Lower lobe of right lung (tissue), 2 donors: ENCODE data around the gene PLXNB3. TPM values are rescaled to one million over a fixed set of nuclear protein-coding genes. Genes with fewer than 3 reads are reported as not detected.

Source experiments
- ATAC-seq, 2 donors: fragments of 200-7000 bp; cut with Tn5 transposase; one replicate each; pipeline ENCODE4 v1.9.1; 2020 to 2022; ENCODE audit warnings: mild to moderate bottlenecking in 2 of 2, moderate library complexity in 2 of 2
- DNase-seq: peaks from one replicate; pipeline ENCODE4 v3.0.0-alpha.2; 2020
- H3K27ac ChIP-seq: fragments of 200-600 bp; one replicate; pipeline ENCODE4 v1.8.0; 2022
- H3K27me3 ChIP-seq: fragments of 200-600 bp; one replicate; pipeline ENCODE4 v1.8.0; 2022; ENCODE audit warnings: low read depth
- H3K36me3 ChIP-seq: fragments of 200-600 bp; one replicate; pipeline ENCODE4 v1.8.0; 2022; ENCODE audit warnings: mild to moderate bottlenecking
- H3K4me1 ChIP-seq: fragments of 200-600 bp; one replicate; pipeline ENCODE4 v1.8.0; 2022
- H3K4me3 ChIP-seq: fragments of 200-600 bp; one replicate; pipeline ENCODE4 v1.8.0; 2022; ENCODE audit warnings: mild to moderate bottlenecking
- H3K9me3 ChIP-seq: fragments of 200-600 bp; one replicate; pipeline ENCODE4 v1.8.0; 2022
- intact Hi-C: fragments of 100-400 bp; cut with DNase I; formaldehyde crosslinking; loops from one replicate; pipeline ENCODE4 v1.11.0; 2022
- total RNA-seq: library from RNA; stranded (reverse); fragmentation: NEBNext Ultra II Directional; extraction: Animal tissue kit (Norgen Biotek cat#: 25700); gene quantifications from one replicate; pipeline ENCODE4 v1.2.1, GENCODE V29; 2021
- TF ChIP-seq, protein P1 (sequence below): fragments of 200-600 bp; IDR thresholded peaks from one replicate; pipeline ENCODE4 v1.8.0; 2022; ENCODE audit warnings: antibody characterized with exemption, mild to moderate bottlenecking
- donor health status: DM: no; HTN: yes; CAD: no; lungs with severe emphysema.

Gene PLXNB3
- total RNA-seq, 1 donor from 2014 or later = 4.6 TPM

DNA sequence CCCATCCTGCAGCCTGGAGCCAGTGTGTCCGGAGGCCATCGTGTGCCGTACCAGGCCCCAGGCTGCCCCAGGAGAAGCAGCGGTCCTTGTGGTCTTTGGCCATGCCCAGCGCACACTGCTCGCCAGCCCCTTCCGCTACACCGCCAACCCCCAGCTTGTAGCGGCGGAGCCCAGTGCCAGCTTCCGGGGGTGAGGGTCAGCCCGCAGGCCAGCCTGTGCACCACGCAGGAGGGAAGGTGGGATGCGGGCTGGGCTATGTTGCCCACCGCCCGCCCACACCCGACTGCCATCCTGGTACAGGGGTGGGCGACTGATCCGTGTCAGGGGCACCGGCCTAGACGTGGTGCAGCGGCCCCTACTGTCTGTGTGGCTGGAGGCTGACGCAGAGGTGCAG lies 9.2 kb downstream of the PLXNB3 start:
- no peaks in the 10 kb centered on the region for H3K4me1 ChIP-seq
- intact Hi-C loops = no loop called here
- H3K9me3 ChIP-seq = no peaks in the 10 kb centered on the region
- H3K4me3 ChIP-seq = no peak overlapping the region
- H3K27ac ChIP-seq = no peak overlapping the region
- H3K36me3 ChIP-seq = no peaks in the 10 kb centered on the region
- TF ChIP-seq, protein P1, sequence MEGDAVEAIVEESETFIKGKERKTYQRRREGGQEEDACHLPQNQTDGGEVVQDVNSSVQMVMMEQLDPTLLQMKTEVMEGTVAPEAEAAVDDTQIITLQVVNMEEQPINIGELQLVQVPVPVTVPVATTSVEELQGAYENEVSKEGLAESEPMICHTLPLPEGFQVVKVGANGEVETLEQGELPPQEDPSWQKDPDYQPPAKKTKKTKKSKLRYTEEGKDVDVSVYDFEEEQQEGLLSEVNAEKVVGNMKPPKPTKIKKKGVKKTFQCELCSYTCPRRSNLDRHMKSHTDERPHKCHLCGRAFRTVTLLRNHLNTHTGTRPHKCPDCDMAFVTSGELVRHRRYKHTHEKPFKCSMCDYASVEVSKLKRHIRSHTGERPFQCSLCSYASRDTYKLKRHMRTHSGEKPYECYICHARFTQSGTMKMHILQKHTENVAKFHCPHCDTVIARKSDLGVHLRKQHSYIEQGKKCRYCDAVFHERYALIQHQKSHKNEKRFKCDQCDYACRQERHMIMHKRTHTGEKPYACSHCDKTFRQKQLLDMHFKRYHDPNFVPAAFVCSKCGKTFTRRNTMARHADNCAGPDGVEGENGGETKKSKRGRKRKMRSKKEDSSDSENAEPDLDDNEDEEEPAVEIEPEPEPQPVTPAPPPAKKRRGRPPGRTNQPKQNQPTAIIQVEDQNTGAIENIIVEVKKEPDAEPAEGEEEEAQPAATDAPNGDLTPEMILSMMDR = no peak
- H3K27me3 ChIP-seq = no peaks in the 10 kb centered on the region
- ATAC-seq (no peak), DNase-seq (peak; percentile 18)

DNA sequence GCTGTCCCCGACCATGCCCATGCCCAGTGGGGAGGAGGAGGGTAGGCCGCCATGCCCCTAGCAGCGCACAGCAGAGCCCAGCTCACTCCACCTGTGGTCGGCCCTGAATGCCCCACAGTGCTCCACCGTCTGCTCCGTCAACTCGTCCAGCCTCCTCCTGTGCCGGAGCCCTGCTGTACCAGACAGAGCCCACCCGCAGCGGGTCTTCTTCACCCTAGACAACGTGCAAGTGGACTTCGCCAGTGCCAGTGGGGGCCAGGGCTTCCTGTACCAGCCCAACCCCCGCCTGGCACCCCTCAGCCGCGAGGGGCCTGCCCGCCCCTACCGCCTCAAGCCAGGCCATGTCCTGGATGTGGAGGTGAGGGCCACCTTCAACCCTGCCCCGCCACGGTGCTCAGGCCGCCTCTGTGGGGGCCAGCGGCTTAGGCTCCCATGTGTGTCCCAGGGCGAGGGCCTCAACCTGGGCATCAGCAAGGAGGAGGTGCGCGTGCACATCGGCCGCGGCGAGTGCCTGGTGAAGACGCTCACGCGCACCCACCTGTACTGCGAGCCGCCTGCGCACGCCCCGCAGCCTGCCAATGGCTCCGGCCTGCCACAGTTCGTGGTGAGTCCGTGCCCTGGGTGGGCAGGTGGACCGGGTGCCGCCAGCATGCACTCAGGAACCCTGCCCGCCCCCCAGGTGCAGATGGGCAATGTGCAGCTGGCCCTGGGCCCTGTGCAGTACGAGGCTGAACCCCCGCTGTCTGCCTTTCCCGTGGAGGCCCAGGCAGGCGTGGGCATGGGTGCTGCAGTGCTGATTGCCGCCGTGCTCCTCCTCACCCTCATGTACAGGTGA lies 9.9 kb downstream of the PLXNB3 start:
- ATAC-seq = no peak
- Histone ChIP-seq H3K9me3 (no peaks in the 10 kb centered on the region), H3K36me3 (no peaks in the 10 kb centered on the region), H3K4me3 (no peak overlapping the region), H3K27me3 (no peaks in the 10 kb centered on the region), H3K4me1 (no peaks in the 10 kb centered on the region), H3K27ac (no peak overlapping the region)
- TF ChIP-seq, protein P1 = no peak
- peak; percentile 27 for DNase-seq
- intact Hi-C loops = no loop called here

DNA sequence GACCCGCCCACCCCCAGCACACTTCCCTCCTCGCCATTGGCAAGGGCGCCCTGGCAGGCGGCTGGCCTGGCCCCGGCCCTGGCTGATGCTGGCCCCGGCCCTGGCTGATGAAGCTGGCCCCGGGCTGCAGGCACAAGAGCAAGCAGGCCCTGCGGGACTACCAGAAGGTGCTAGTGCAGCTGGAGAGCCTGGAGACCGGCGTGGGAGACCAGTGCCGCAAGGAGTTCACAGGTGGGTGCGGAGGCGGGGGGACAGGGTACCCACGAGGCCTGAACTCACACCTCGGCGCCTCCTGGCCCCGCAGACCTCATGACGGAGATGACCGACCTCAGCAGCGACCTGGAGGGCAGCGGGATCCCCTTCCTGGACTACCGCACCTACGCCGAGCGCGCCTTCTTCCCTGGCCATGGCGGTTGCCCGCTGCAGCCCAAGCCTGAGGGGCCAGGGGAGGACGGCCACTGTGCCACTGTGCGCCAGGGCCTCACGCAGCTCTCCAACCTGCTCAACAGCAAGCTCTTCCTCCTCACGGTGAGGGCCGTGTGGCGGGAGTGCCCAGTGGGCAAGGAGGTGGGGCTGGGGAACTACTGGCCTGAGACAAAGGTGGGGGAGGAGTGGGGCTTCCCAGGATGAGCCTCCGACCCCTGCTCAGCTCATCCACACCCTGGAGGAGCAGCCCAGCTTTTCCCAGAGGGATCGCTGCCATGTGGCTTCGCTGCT lies 10.7 kb downstream of the PLXNB3 start:
- Histone ChIP-seq H3K4me3 (no peak overlapping the region), H3K27me3 (no peaks in the 10 kb centered on the region), H3K36me3 (no peaks in the 10 kb centered on the region), H3K4me1 (no peaks in the 10 kb centered on the region), H3K9me3 (no peaks in the 10 kb centered on the region), H3K27ac (no peak overlapping the region)
- TF ChIP-seq, protein P1 = no peak
- ATAC-seq (no peak), DNase-seq (peak; percentile 32)
- intact Hi-C loops = no loop called here

DNA sequence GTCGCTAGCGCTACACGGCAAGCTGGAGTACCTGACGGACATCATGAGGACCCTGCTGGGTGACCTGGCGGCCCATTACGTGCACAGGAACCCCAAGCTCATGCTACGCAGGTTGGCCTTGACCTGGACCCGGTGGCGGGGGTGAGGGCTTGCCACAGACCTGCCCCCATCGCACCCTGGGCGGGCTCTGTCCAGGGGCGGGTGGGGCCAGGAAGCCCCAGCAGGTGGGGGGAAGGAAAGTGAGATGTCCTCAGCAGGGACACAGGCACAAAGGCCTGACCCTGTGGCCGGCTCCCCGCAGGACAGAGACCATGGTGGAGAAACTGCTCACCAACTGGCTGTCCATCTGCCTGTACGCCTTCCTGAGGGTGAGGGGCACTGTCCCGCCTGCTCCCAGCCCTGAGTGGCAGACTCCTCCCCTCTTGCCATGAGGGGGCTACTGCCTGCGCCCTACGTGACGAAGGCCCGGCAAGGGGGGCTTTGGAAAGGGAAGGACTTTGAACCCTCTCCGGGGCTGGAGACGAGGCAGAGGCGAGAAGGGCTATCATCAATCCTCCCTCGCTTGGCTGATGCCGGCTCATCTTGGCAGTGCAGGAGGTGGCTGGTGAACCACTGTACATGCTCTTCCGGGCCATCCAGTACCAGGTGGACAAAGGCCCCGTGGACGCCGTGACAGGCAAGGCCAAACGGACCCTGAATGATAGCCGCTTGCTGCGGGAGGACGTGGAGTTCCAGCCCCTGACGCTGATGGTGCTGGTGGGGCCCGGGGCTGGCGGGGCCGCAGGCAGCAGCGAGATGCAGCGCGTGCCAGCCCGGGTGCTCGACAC lies 11.5 kb downstream of the PLXNB3 start:
- ATAC-seq (no peak), DNase-seq (peak; percentile 15)
- Histone ChIP-seq H3K4me3 (no peak overlapping the region), H3K4me1 (peaks cover under 1% of the 10 kb centered on the region), H3K27ac (no peak overlapping the region), H3K27me3 (no peaks in the 10 kb centered on the region), H3K36me3 (no peaks in the 10 kb centered on the region), H3K9me3 (no peaks in the 10 kb centered on the region)
- TF ChIP-seq, protein P1 = no peak
- intact Hi-C loops = no loop called here

DNA sequence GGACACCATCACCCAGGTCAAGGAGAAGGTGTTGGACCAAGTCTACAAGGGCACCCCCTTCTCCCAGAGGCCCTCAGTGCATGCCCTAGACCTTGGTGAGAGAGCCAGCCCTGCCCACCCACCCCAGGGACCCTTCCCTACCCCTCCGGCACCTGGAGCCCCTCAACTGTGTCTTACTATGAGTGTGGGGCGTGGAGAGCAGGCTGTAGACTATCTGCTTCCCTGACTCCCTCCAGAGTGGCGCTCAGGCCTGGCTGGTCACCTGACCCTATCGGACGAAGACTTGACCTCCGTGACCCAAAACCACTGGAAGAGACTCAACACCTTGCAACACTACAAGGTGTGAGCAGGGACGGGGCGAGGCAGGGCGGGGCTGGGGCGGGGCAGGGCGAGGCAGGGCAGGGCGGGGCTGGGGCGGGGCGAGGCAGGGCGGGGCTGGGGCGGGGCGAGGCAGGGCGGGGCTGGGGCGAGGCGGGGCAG lies 12.1 kb downstream of the PLXNB3 start:
- Histone ChIP-seq H3K4me1 (peaks cover 7% of the 10 kb centered on the region), H3K4me3 (no peak overlapping the region), H3K36me3 (no peaks in the 10 kb centered on the region), H3K27me3 (no peaks in the 10 kb centered on the region), H3K27ac (no peak overlapping the region), H3K9me3 (no peaks in the 10 kb centered on the region)
- no peak for DNase-seq
- TF ChIP-seq, protein P1 = no peak
- intact Hi-C loops = no loop called here
- ATAC-seq = no peak
